ENCODE results near the gene ZNF516. TPM values are rescaled to one million over a fixed set of nuclear protein-coding genes. Genes with fewer than 3 reads are reported as not detected.

ZNF516 gene
- polyA plus RNA-seq, 2 of the 4 experiments (the other 2 are of a cell fraction) = 3.9 to 4.9 TPM

DNA sequence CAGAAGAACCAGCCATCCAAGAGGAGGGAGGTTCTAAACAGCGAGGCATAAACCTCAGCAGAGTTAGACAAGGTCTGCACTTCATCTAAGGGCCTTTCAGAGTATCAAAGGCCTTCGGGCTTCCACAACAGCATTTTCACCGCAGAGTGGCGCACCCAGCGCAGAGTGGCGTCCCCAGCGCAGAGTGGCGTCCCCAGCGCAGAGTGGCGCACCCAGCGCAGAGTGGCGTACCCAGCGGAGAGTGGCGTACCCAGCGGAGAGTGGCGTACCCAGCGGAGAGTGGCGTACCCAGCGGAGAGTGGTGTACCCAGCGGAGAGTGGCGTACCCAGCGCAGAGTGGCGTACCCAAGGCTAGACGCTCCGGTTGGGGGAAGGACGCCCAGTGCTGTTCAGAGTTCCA, 137.9 kb downstream of the ZNF516 start:
- Histone ChIP-seq H3K9me3 (no peaks in the 10 kb centered on the region), H3K4me1 (no peaks in the 10 kb centered on the region), H3K27ac (no peak overlapping the region), H3K4me3 (no peak overlapping the region), H3K4me2 (no peak overlapping the region)
- no peak for ATAC-seq
- no peak for DNase-seq (ENCODE audit: low read depth in 1 of 2, low spot score in 1 of 2)
- no peak for FAIRE-seq
- WGBS (ENCODE audit: missing lambda C conversion rate) = 90% methylated on average over 20 of the region's 26 CpGs
- ChIA-PET CTCF (no interaction called here), POLR2A (no interaction called here)
- TF ChIP-seq BCL3 (IDR thresholded peaks at IDR 0.05) = no peak
- TF ChIP-seq SREBF2 (IDR thresholded peaks at IDR 0.05) = no peak
- no peak for TF ChIP-seq PBX3 (IDR thresholded peaks at IDR 0.05)
- TF ChIP-seq FOSL2 (IDR thresholded peaks at IDR 0.05) = no peak
- no peak for TF ChIP-seq FOSL2 (CRISPR knock-in tag; IDR thresholded peaks at IDR 0.05)
- no peak for TF ChIP-seq MYC (IDR thresholded peaks at IDR 0.05; ENCODE audit: borderline replicate concordance, low read length)
- TF ChIP-seq ZNF302 (CRISPR knock-in tag; IDR thresholded peaks at IDR 0.05) = no peak
- TF ChIP-seq TFCP2L1 (CRISPR knock-in tag; IDR thresholded peaks at IDR 0.05) = no peak
- no peak for TF ChIP-seq HOXB5 (CRISPR knock-in tag; IDR thresholded peaks at IDR 0.05)
- TF ChIP-seq SMC3 (IDR thresholded peaks at IDR 0.05) = no peak
- TF ChIP-seq ELK1 (IDR thresholded peaks at IDR 0.05; ENCODE audit: low read depth, low read length) = no peak
- no peak for TF ChIP-seq CBX8 (IDR thresholded peaks at IDR 0.05)

GRCh38 chr18:76356666-76357065, 138.4 kb downstream of the ZNF516 start:
- DNase-seq (ENCODE audit: low read depth in 1 of 2, low spot score in 1 of 2) (no peak), FAIRE-seq (no peak), ATAC-seq (no peak)
- no peaks in the 10 kb centered on the region for H3K9me3 ChIP-seq
- 96% methylated on average over 7 of the region's 10 CpGs for WGBS (ENCODE audit: missing lambda C conversion rate)
- H3K4me1 ChIP-seq = no peaks in the 10 kb centered on the region
- no peak overlapping the region for H3K27ac ChIP-seq
- H3K4me2 ChIP-seq = no peak overlapping the region
- ChIA-PET CTCF (no interaction called here), POLR2A (no interaction called here)
- no peak overlapping the region for H3K4me3 ChIP-seq
- TF ChIP-seq ZFP36 (IDR thresholded peaks at IDR 0.05; ENCODE audit: borderline replicate concordance, partially characterized antibody) = no peak
- no peak for TF ChIP-seq E2F6 (IDR thresholded peaks at IDR 0.05; ENCODE audit: borderline replicate concordance, low read depth)
- TF ChIP-seq ZC3H11A (IDR thresholded peaks at IDR 0.05) = no peak
- TF ChIP-seq ATOH8 (CRISPR knock-in tag; IDR thresholded peaks at IDR 0.05; ENCODE audit: low read depth) = no peak
- TF ChIP-seq HDAC2 (IDR thresholded peaks at IDR 0.05) = no peak
- TF ChIP-seq FOXS1 (CRISPR knock-in tag; IDR thresholded peaks at IDR 0.05) = no peak
- no peak for TF ChIP-seq HEYL (CRISPR knock-in tag; IDR thresholded peaks at IDR 0.05)
- no peak for TF ChIP-seq TFCP2L1 (CRISPR knock-in tag; IDR thresholded peaks at IDR 0.05)
- TF ChIP-seq RCOR1 (IDR thresholded peaks at IDR 0.05; ENCODE audit: low read depth, low read length) = no peak
- no peak for TF ChIP-seq NR3C1 (IDR thresholded peaks at IDR 0.05)
- no peak for TF ChIP-seq POLR2AphosphoS2 (conservative IDR thresholded peaks at IDR 0.05; ENCODE audit: low read length)
- no peak for TF ChIP-seq PBX3 (IDR thresholded peaks at IDR 0.05)
- no peak for TF ChIP-seq HOXB5 (CRISPR knock-in tag; IDR thresholded peaks at IDR 0.05)
- no peak for TF ChIP-seq CBX8 (IDR thresholded peaks at IDR 0.05)
- TF ChIP-seq, protein P1, sequence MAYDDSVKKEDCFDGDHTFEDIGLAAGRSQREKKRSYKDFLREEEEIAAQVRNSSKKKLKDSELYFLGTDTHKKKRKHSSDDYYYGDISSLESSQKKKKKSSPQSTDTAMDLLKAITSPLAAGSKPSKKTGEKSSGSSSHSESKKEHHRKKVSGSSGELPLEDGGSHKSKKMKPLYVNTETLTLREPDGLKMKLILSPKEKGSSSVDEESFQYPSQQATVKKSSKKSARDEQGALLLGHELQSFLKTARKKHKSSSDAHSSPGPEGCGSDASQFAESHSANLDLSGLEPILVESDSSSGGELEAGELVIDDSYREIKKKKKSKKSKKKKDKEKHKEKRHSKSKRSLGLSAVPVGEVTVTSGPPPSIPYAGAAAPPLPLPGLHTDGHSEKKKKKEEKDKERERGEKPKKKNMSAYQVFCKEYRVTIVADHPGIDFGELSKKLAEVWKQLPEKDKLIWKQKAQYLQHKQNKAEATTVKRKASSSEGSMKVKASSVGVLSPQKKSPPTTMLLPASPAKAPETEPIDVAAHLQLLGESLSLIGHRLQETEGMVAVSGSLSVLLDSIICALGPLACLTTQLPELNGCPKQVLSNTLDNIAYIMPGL (CRISPR knock-in tag; IDR thresholded peaks at IDR 0.05; ENCODE audit: borderline replicate concordance) = no peak
- no peak for TF ChIP-seq CTCF (IDR thresholded peaks at IDR 0.05)

All from A549 (cell line).